H1 (cell line): ENCODE data around the gene VRK2. TPM values are rescaled to one million over a fixed set of nuclear protein-coding genes. Genes with fewer than 3 reads are reported as not detected.

Source experiments
- CTCF ChIA-PET: fragments of 300-600 bp; sonication (Branson Sonifier 250); formaldehyde crosslinking; loops from one replicate; lab custom pipeline; 2021; ENCODE audit not compliant: partially characterized antibody; lab: Charles Lee
- POLR2A ChIA-PET: fragments of 300-600 bp; sonication (Branson Sonifier 250); formaldehyde crosslinking; loops from one replicate; lab custom pipeline; 2021; ENCODE audit warnings: inconsistent platforms; ENCODE audit not compliant: partially characterized antibody; lab: Charles Lee
- DNase-seq, 2 experiments: peaks; one replicate each; pipeline versions ENCODE4 v3.0.0 to v3.0.0-alpha.2; 2010 to 2022; ENCODE audit warnings: low spot score in 2 of 2, low read depth in 1 of 2, mixed read lengths in 1 of 2
- FAIRE-seq: peaks from 2 replicates; lab custom pipeline; 2011; peaks lifted over from hg19 to GRCh38; lab: Jason Lieb, UNC
- H2AFZ ChIP-seq: 2 replicates; pipeline ENCODE4 v1.8.1; 2012; ENCODE audit warnings: low read length, inconsistent platforms
- H2AK5ac ChIP-seq: 2 replicates; pipeline ENCODE4 v1.6.1; 2013; ENCODE audit warnings: low read depth, low read length
- H2BK120ac ChIP-seq: replicated peaks from 2 replicates; pipeline ENCODE3; 2013; ENCODE audit warnings: low read depth, low read length, inconsistent platforms
- H2BK12ac ChIP-seq: 2 replicates; pipeline ENCODE4 v1.6.1; 2013; ENCODE audit warnings: low read depth, low read length
- H2BK15ac ChIP-seq: 2 replicates; pipeline ENCODE4 v1.6.1; 2013; ENCODE audit warnings: low read length
- H2BK20ac ChIP-seq: 2 replicates; pipeline ENCODE4 v1.6.1; 2013; ENCODE audit warnings: low read length
- H2BK5ac ChIP-seq: 2 replicates; pipeline ENCODE4 v1.6.1; 2013; ENCODE audit warnings: low read depth, low read length
- H3K14ac ChIP-seq: 2 replicates; pipeline ENCODE4 v1.6.1; 2013; ENCODE audit warnings: inconsistent platforms; ENCODE audit not compliant: insufficient read length
- H3K18ac ChIP-seq: 2 replicates; pipeline ENCODE4 v1.6.1; 2013; ENCODE audit warnings: low read length; ENCODE audit errors: extremely low read depth
- H3K23ac ChIP-seq: 2 replicates; pipeline ENCODE4 v1.6.1; 2013; ENCODE audit warnings: inconsistent platforms; ENCODE audit not compliant: insufficient read length
- H3K23me2 ChIP-seq: 2 replicates; pipeline ENCODE4 v1.6.1; 2013; ENCODE audit warnings: low read depth, low read length
- H3K27ac ChIP-seq: 2 replicates; pipeline ENCODE4 v1.6.1; 2011; ENCODE audit warnings: low read depth, low read length, inconsistent platforms
- H3K27me3 ChIP-seq, 4 experiments: replicated peaks in 1 of 4; 1 replicate in 1 of 4; 2 replicates in 3 of 4; pipeline versions ENCODE4 v1.6.1 to v1.8.1; 2011 to 2013; ENCODE audit warnings: low read length in 3 of 4, mild to moderate bottlenecking in 3 of 4, inconsistent platforms in 2 of 4, mixed read lengths in 2 of 4, moderate library complexity in 1 of 4; ENCODE audit not compliant: control insufficient read depth in 3 of 4, insufficient read depth in 3 of 4; ENCODE audit errors: extremely low read depth in 1 of 4
- H3K36me3 ChIP-seq, 4 experiments: 2 replicates each; pipeline versions ENCODE4 v1.6.1 to v1.8.1; 2011 to 2013; ENCODE audit warnings: mild to moderate bottlenecking in 4 of 4, low read length in 3 of 4, moderate library complexity in 2 of 4, control low read depth in 1 of 4, inconsistent platforms in 1 of 4; ENCODE audit not compliant: insufficient read depth in 4 of 4, control insufficient read depth in 2 of 4
- H3K4ac ChIP-seq: replicated peaks from 2 replicates; pipeline ENCODE3; 2013; ENCODE audit warnings: low read length, low read depth, mixed read lengths, inconsistent platforms; ENCODE audit not compliant: insufficient read length
- H3K4me1 ChIP-seq, 4 experiments: replicated peaks in 1 of 4; 1 replicate in 1 of 4; 2 replicates in 3 of 4; pipeline versions ENCODE4 v1.6.1 to v1.8.1; 2011 to 2013; ENCODE audit warnings: low read length in 3 of 4, inconsistent platforms in 2 of 4, mixed read lengths in 1 of 4; ENCODE audit not compliant: insufficient read depth in 4 of 4, control insufficient read depth in 3 of 4
- H3K4me2 ChIP-seq, 2 experiments: 2 replicates each; pipeline versions ENCODE4 v1.6.1 to v1.8.1; 2011 to 2013; ENCODE audit warnings: low read depth in 2 of 2, low read length in 2 of 2, control low read depth in 1 of 2, inconsistent platforms in 1 of 2, mild to moderate bottlenecking in 1 of 2; ENCODE audit not compliant: insufficient read depth in 1 of 2
- H3K4me3 ChIP-seq, 4 experiments: fragments of 200-600, 300-600 bp in 1 of 4; sonication (generic), shearing (Covaris generic), sonication (Bioruptor Twin) in 1 of 4; 2 replicates each; pipeline versions ENCODE4 v1.5.1 to v1.8.1; 2011 to 2016; ENCODE audit warnings: low read length in 4 of 4, low read depth in 3 of 4, control low read depth in 2 of 4, inconsistent platforms in 2 of 4, mild to moderate bottlenecking in 2 of 4, mixed read lengths in 1 of 4, moderate library complexity in 1 of 4; ENCODE audit not compliant: insufficient read depth in 2 of 4; ENCODE audit errors: extremely low read depth in 1 of 4
- H3K56ac ChIP-seq: replicated peaks from 2 replicates; pipeline ENCODE3; 2013; ENCODE audit warnings: low read depth, mild to moderate bottlenecking, mixed read lengths, low read length, inconsistent platforms; ENCODE audit not compliant: insufficient read length
- H3K79me1 ChIP-seq: 2 replicates; pipeline ENCODE4 v1.6.1; 2013; ENCODE audit warnings: low read depth, low read length, control low read depth
- H3K79me2 ChIP-seq, 2 experiments: 2 replicates each; pipeline versions ENCODE4 v1.6.1 to v1.8.1; 2012 to 2013; ENCODE audit warnings: low read length in 2 of 2, mild to moderate bottlenecking in 2 of 2, inconsistent platforms in 1 of 2; ENCODE audit not compliant: insufficient read depth in 2 of 2, control insufficient read depth in 1 of 2
- H3K9ac ChIP-seq, 4 experiments: replicated peaks in 1 of 4; 1 replicate in 1 of 4; 2 replicates in 3 of 4; pipeline versions ENCODE4 v1.6.1 to v1.8.1; 2011 to 2013; ENCODE audit warnings: low read depth in 3 of 4, low read length in 3 of 4, control low read depth in 2 of 4, mild to moderate bottlenecking in 2 of 4, moderate library complexity in 2 of 4, inconsistent platforms in 1 of 4; ENCODE audit errors: extremely low read depth in 1 of 4
- H3K9me3 ChIP-seq, 2 experiments: 2 replicates each; pipeline versions ENCODE4 v1.6.1 to v1.8.1; 2012 to 2013; ENCODE audit warnings: mild to moderate bottlenecking in 2 of 2, moderate library complexity in 2 of 2, control low read depth in 1 of 2, inconsistent platforms in 1 of 2, low read depth in 1 of 2, low read length in 1 of 2, mixed read lengths in 1 of 2; ENCODE audit not compliant: insufficient read depth in 2 of 2
- H4K20me1 ChIP-seq, 2 experiments: replicated peaks in 1 of 2; 2 replicates each; pipeline versions ENCODE3 to v1.8.1; 2011 to 2013; ENCODE audit warnings: inconsistent platforms in 2 of 2, low read length in 2 of 2, mild to moderate bottlenecking in 1 of 2; ENCODE audit not compliant: insufficient read depth in 2 of 2, control insufficient read depth in 1 of 2
- H4K5ac ChIP-seq: 2 replicates; pipeline ENCODE4 v1.6.1; 2013; ENCODE audit warnings: low read length, low read depth, mixed read lengths, inconsistent platforms; ENCODE audit not compliant: insufficient read length
- H4K8ac ChIP-seq: 2 replicates; pipeline ENCODE4 v1.8.0; 2013; ENCODE audit warnings: mild to moderate bottlenecking, moderate library complexity, low read length, inconsistent platforms; ENCODE audit not compliant: insufficient read depth; ENCODE audit errors: extremely low read depth
- H4K91ac ChIP-seq: replicated peaks from 2 replicates; pipeline ENCODE3; 2013; ENCODE audit warnings: low read length, mixed read lengths, inconsistent platforms; ENCODE audit not compliant: insufficient read length
- EP300 ChIP-seq, 2 experiments: IDR thresholded peaks; 1 replicate in 1 of 2; 2 replicates in 1 of 2; pipeline ENCODE4 v1.6.1; 2011 to 2012; ENCODE audit warnings: low read depth in 2 of 2, low read length in 2 of 2, mild to moderate bottlenecking in 2 of 2, borderline replicate concordance in 1 of 2, inconsistent platforms in 1 of 2, moderate library complexity in 1 of 2
- JUND ChIP-seq: IDR thresholded peaks from 2 replicates; pipeline ENCODE4 v1.6.1; 2011; ENCODE audit warnings: mild to moderate bottlenecking, improper control_type of control experiment, low read length
- POLR2AphosphoS5 ChIP-seq: IDR thresholded peaks from 2 replicates; pipeline ENCODE4 v1.6.1; 2011; ENCODE audit warnings: low read depth, low read length
- RNF2 ChIP-seq: fragments of 200-900, 300-1000 bp; sonication (generic); IDR thresholded peaks from 2 replicates; pipeline ENCODE4 v1.7.1; 2016; ENCODE audit warnings: borderline replicate concordance, low read depth, mild to moderate bottlenecking, antibody characterized with exemption, low read length; ENCODE audit not compliant: poor library complexity, severe bottlenecking; ENCODE audit errors: missing control alignments
- SAP30 ChIP-seq: fragments of 300-600 bp; sonication (generic); IDR thresholded peaks from 2 replicates; pipeline ENCODE4 v1.7.1; 2012; ENCODE audit warnings: low read length, moderate library complexity, mild to moderate bottlenecking, inconsistent platforms; ENCODE audit not compliant: insufficient read depth, insufficient replicate concordance
- TEAD4 ChIP-seq: IDR thresholded peaks from 2 replicates; pipeline ENCODE4 v1.6.1; 2012; ENCODE audit warnings: low read depth, low read length, inconsistent platforms, mixed read lengths
- polyA plus RNA-seq, 7 experiments: library from polyadenylated mRNA; depleted of rRNA in 3 of 7; stranded (reverse) in 5 of 7; unstranded in 2 of 7; fragments of >200 nt in 5 of 7; fragments of 200-250 nt in 2 of 7; gene quantifications; 1 replicate in 5 of 7; 2 replicates in 1 of 7; 4 replicates in 1 of 7; pipeline versions ENCODE4 v1.2.1 to v1.2.3, GENCODE V29; 2011 to 2013; ENCODE audit warnings: missing spikeins in 2 of 7, mixed read lengths in 2 of 7
- total RNA-seq: library from RNA; stranded (reverse); fragmentation: NEBNext Ultra II Directional; extraction: Animal tissue kit (Norgen Biotek cat#: 25700); gene quantifications from 2 replicates; pipeline ENCODE4 v1.2.1, GENCODE V29; 2021
- TF ChIP-seq, protein P1 (sequence below): IDR thresholded peaks from 2 replicates; pipeline ENCODE4 v1.6.1; 2012; ENCODE audit warnings: low read length, inconsistent platforms
- TF ChIP-seq, protein P2 (sequence below), 3 experiments: IDR thresholded peaks; 1 replicate in 2 of 3; 2 replicates in 1 of 3; pipeline versions ENCODE4 v1.5.1 to v1.6.1; 2011; ENCODE audit warnings: low read length in 3 of 3, mild to moderate bottlenecking in 3 of 3, inconsistent platforms in 2 of 3, low read depth in 1 of 3, moderate library complexity in 1 of 3; ENCODE audit not compliant: insufficient read depth in 1 of 3; ENCODE audit errors: control extremely low read depth in 1 of 3
- TF ChIP-seq, protein P3 (sequence below): IDR thresholded peaks from 2 replicates; pipeline ENCODE4 v1.6.1; 2011; ENCODE audit warnings: low read depth, mild to moderate bottlenecking, low read length; ENCODE audit not compliant: insufficient read depth

Gene VRK2
- total and polyA plus RNA-seq, 2 of the 8 experiments (the other 6 are each of a cell fraction or from before 2014, with no cell fraction given), result 7.6 to 27.8 TPM

DNA sequence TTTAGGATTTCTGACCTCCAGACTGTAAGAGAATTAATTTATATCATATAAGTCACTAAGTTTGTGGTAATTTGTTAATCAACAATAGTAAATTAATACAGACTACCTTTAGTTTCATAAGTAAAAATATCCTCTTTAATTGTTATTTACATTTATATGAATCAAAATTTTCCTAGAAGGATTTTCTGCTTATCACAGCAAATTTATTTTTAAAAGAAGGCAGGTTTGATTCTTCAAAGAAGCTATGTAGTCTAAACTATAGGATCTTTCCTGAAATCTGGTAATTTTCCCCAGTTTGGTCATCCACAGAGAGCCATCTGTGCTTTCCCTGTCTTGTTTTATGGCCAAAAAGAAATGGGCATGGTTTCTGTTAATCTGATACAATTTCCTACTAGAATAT, 13.1 kb upstream of the VRK2 start:
- Histone ChIP-seq H3K23ac (no peak overlapping the region), H2BK20ac (no peak overlapping the region), H2AFZ (no peak overlapping the region), H3K4me1 (no peaks in the 10 kb centered on the region), H3K18ac (no peak overlapping the region), H2BK120ac (no peak overlapping the region), H3K4ac (no peak overlapping the region), H3K36me3 (no peaks in the 10 kb centered on the region), H2AK5ac (no peak overlapping the region), H3K4me3 (no peak overlapping the region), H4K91ac (no peak overlapping the region), H4K8ac (no peak overlapping the region), H4K5ac (no peak overlapping the region), H3K79me2 (no peaks in the 10 kb centered on the region), H3K4me2 (no peak overlapping the region), H3K23me2 (no peaks in the 10 kb centered on the region), H3K27ac (no peak overlapping the region), H2BK12ac (no peak overlapping the region), H3K27me3 (no peaks in the 10 kb centered on the region), H3K56ac (no peak overlapping the region), H3K14ac (no peak overlapping the region), H3K79me1 (no peaks in the 10 kb centered on the region), H4K20me1 (no peaks in the 10 kb centered on the region), H2BK15ac (no peak overlapping the region), H3K9ac (no peak overlapping the region), H3K9me3 (no peaks in the 10 kb centered on the region), H2BK5ac (no peak overlapping the region)
- POLR2A ChIA-PET, result interaction anchor here (1.0 kb wide), 1 partner anchor 12 kb away, joined by 3 read pairs; no protein-coding TSS in a partner anchor
- CTCF ChIA-PET, result no interaction called here
- DNase-seq, result no peak
- no peak for FAIRE-seq
- TF ChIP-seq JUND, result no peak
- no peak for TF ChIP-seq RNF2
- TF ChIP-seq, protein P1, sequence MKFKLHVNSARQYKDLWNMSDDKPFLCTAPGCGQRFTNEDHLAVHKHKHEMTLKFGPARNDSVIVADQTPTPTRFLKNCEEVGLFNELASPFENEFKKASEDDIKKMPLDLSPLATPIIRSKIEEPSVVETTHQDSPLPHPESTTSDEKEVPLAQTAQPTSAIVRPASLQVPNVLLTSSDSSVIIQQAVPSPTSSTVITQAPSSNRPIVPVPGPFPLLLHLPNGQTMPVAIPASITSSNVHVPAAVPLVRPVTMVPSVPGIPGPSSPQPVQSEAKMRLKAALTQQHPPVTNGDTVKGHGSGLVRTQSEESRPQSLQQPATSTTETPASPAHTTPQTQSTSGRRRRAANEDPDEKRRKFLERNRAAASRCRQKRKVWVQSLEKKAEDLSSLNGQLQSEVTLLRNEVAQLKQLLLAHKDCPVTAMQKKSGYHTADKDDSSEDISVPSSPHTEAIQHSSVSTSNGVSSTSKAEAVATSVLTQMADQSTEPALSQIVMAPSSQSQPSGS, result no peak
- no peak for TF ChIP-seq EP300 (IDR thresholded peaks at IDR 0.05; ENCODE audit: borderline replicate concordance in 1 of 2, low read depth in 2 of 2, low read length in 2 of 2)
- TF ChIP-seq POLR2AphosphoS5, result no peak
- TF ChIP-seq SAP30, result no peak
- TF ChIP-seq, protein P2, sequence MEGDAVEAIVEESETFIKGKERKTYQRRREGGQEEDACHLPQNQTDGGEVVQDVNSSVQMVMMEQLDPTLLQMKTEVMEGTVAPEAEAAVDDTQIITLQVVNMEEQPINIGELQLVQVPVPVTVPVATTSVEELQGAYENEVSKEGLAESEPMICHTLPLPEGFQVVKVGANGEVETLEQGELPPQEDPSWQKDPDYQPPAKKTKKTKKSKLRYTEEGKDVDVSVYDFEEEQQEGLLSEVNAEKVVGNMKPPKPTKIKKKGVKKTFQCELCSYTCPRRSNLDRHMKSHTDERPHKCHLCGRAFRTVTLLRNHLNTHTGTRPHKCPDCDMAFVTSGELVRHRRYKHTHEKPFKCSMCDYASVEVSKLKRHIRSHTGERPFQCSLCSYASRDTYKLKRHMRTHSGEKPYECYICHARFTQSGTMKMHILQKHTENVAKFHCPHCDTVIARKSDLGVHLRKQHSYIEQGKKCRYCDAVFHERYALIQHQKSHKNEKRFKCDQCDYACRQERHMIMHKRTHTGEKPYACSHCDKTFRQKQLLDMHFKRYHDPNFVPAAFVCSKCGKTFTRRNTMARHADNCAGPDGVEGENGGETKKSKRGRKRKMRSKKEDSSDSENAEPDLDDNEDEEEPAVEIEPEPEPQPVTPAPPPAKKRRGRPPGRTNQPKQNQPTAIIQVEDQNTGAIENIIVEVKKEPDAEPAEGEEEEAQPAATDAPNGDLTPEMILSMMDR (IDR thresholded peaks at IDR 0.05; ENCODE audit: control extremely low read depth in 1 of 3, insufficient read depth in 1 of 3, low read depth in 1 of 3, low read length in 3 of 3), result no peak
- TF ChIP-seq, protein P3, sequence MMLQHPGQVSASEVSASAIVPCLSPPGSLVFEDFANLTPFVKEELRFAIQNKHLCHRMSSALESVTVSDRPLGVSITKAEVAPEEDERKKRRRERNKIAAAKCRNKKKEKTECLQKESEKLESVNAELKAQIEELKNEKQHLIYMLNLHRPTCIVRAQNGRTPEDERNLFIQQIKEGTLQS, result no peak
- no peak for TF ChIP-seq TEAD4
